Measurements from ENCODE around the gene SMKR1. TPM values are rescaled to one million over a fixed set of nuclear protein-coding genes. Genes with fewer than 3 reads are reported as not detected.
A peak's percentile ranks its signal among the peaks of the same experiment; 100 is the strongest.

SMKR1 gene
- total RNA-seq = 1 to 10 TPM; 1.6 to 2.2 TPM

GRCh38 chr7:129501760-129502707 lies at the start of gene SMKR1:
Gene SMKR1, plus strand, starts transcription at chr7:129502531. Its CDS starts 294 bp downstream, at chr7:129502825.
- H3K27me3 Mint-ChIP-seq = no peaks in the 10 kb centered on the region
- peaks cover 35% of the 10 kb centered on the region for H3K4me1 Mint-ChIP-seq
- CTCF ChIA-PET = interaction anchor here (2.6 kb wide), 1 partner anchor 134 kb away, joined by 11 read pairs; no protein-coding TSS in a partner anchor
- DNase-seq = peak; percentile 94
- no peaks in the 10 kb centered on the region for H3K36me3 Mint-ChIP-seq (ENCODE audit: low read depth)
- peak within 1 kb of the TSS; percentile 75 for H3K4me3 Mint-ChIP-seq
- H3K27ac Mint-ChIP-seq = peak within 1 kb of the TSS; percentile 58
- H3K9me3 Mint-ChIP-seq = no peaks in the 10 kb centered on the region
- POLR2A ChIA-PET = interaction anchor here (0.8 to 1.1 kb wide), 2 partner anchors 68 to 109 kb away, joined by 3 to 6 read pairs; partner anchors contain the start of gene STRIP2

- H3K4me1 Mint-ChIP-seq = no peaks in the 10 kb centered on the region
- POLR2A ChIA-PET = interaction anchor here (1.5 to 2.7 kb wide), 2 partner anchors 9 to 19 kb away, joined by 3 to 5 read pairs; partner anchors contain the start of gene STRIP2
- peaks cover 70% of the 10 kb centered on the region for H3K36me3 Mint-ChIP-seq (ENCODE audit: low read depth)
- H3K27ac Mint-ChIP-seq = no peak overlapping the region
- H3K9me3 Mint-ChIP-seq = peaks cover 10% of the 10 kb centered on the region
- no peak for DNase-seq
- CTCF ChIA-PET = interaction anchor here (1.1 to 1.5 kb wide), 2 partner anchors 12 to 109 kb away, joined by 3 to 4 read pairs; no protein-coding TSS in a partner anchor
- H3K27me3 Mint-ChIP-seq = no peaks in the 10 kb centered on the region
- H3K4me3 Mint-ChIP-seq = no peak overlapping the region
Observed at GRCh38 chr7:129452589-129453231, 49.6 kb upstream of the SMKR1 start.

GRCh38 chr7:129453510-129454248 lies 48.7 kb upstream of the SMKR1 start:
- ChIA-PET POLR2A (interaction anchor here (1.3 to 2.7 kb wide), 3 partner anchors 8 to 20 kb away, joined by 3 to 5 read pairs (median 3); partner anchors contain the start of gene STRIP2), CTCF (interaction anchor here (1.5 kb wide), 1 partner anchor 110 kb away, joined by 4 read pairs; no protein-coding TSS in a partner anchor)
- H3K9me3 Mint-ChIP-seq = peaks cover 5% of the 10 kb centered on the region
- no peak for DNase-seq
- no peak overlapping the region for H3K27ac Mint-ChIP-seq
- H3K36me3 Mint-ChIP-seq (ENCODE audit: low read depth) = peaks cover 69% of the 10 kb centered on the region
- H3K4me3 Mint-ChIP-seq = no peak overlapping the region
- no peaks in the 10 kb centered on the region for H3K4me1 Mint-ChIP-seq
- no peaks in the 10 kb centered on the region for H3K27me3 Mint-ChIP-seq

- no peaks in the 10 kb centered on the region for H3K4me1 Mint-ChIP-seq
- H3K4me3 Mint-ChIP-seq = no peak overlapping the region
- no peak for DNase-seq
- H3K36me3 Mint-ChIP-seq (ENCODE audit: low read depth) = peaks cover 64% of the 10 kb centered on the region
- ChIA-PET CTCF (interaction anchor here (1.5 kb wide), 1 partner anchor 111 kb away, joined by 4 read pairs; no protein-coding TSS in a partner anchor), POLR2A (interaction anchor here (1.3 kb wide), 1 partner anchor 10 kb away, joined by 3 read pairs; no protein-coding TSS in a partner anchor)
- H3K27ac Mint-ChIP-seq = no peak overlapping the region
- H3K27me3 Mint-ChIP-seq = no peaks in the 10 kb centered on the region
- no peaks in the 10 kb centered on the region for H3K9me3 Mint-ChIP-seq
Observed at GRCh38 chr7:129454249-129454551, 48.1 kb upstream of the SMKR1 start.

- Mint-ChIP-seq H3K4me1 (no peaks in the 10 kb centered on the region), H3K4me3 (no peak overlapping the region), H3K27ac (no peak overlapping the region), H3K36me3 (ENCODE audit: low read depth) (peaks cover 47% of the 10 kb centered on the region), H3K9me3 (no peaks in the 10 kb centered on the region), H3K27me3 (no peaks in the 10 kb centered on the region)
- CTCF ChIA-PET = no interaction called here
- POLR2A ChIA-PET = no interaction called here
- no peak for DNase-seq
Observed at GRCh38 chr7:129456421-129456820, 45.9 kb upstream of the SMKR1 start.

GRCh38 chr7:129457101-129457500 lies 45.2 kb upstream of the SMKR1 start:
- no peak for DNase-seq
- no peak overlapping the region for H3K27ac Mint-ChIP-seq
- no peaks in the 10 kb centered on the region for H3K27me3 Mint-ChIP-seq
- H3K4me1 Mint-ChIP-seq = no peaks in the 10 kb centered on the region
- POLR2A ChIA-PET = no interaction called here
- H3K4me3 Mint-ChIP-seq = no peak overlapping the region
- peaks cover 40% of the 10 kb centered on the region for H3K36me3 Mint-ChIP-seq (ENCODE audit: low read depth)
- H3K9me3 Mint-ChIP-seq = no peaks in the 10 kb centered on the region
- CTCF ChIA-PET = no interaction called here

- Mint-ChIP-seq H3K27me3 (no peaks in the 10 kb centered on the region), H3K4me3 (no peak overlapping the region), H3K27ac (no peak overlapping the region), H3K9me3 (no peaks in the 10 kb centered on the region), H3K36me3 (ENCODE audit: low read depth) (peaks cover 35% of the 10 kb centered on the region), H3K4me1 (no peaks in the 10 kb centered on the region)
- CTCF ChIA-PET = no interaction called here
- no peak for DNase-seq
- POLR2A ChIA-PET = no interaction called here
Observed at GRCh38 chr7:129458171-129458570, 44.2 kb upstream of the SMKR1 start.

GRCh38 chr7:129461809-129462208 lies 40.5 kb upstream of the SMKR1 start:
- Mint-ChIP-seq H3K4me3 (no peak overlapping the region), H3K27me3 (no peaks in the 10 kb centered on the region), H3K4me1 (no peaks in the 10 kb centered on the region), H3K36me3 (ENCODE audit: low read depth) (peaks cover 31% of the 10 kb centered on the region), H3K9me3 (no peaks in the 10 kb centered on the region), H3K27ac (no peak overlapping the region)
- DNase-seq = no peak
- CTCF ChIA-PET = interaction anchor here (1.0 to 1.5 kb wide), 4 partner anchors 93 to 147 kb away, joined by 3 to 5 read pairs (median 3); no protein-coding TSS in a partner anchor
- POLR2A ChIA-PET = interaction anchor here (1.3 to 1.6 kb wide), 2 partner anchors 9 to 39 kb away, joined by 3 read pairs; no protein-coding TSS in a partner anchor

GRCh38 chr7:129462420-129462819 lies 39.9 kb upstream of the SMKR1 start:
- POLR2A ChIA-PET = interaction anchor here (1.3 kb wide), 1 partner anchor 10 kb away, joined by 3 read pairs; no protein-coding TSS in a partner anchor

GRCh38 chr7:129464194-129464593 lies 38.1 kb upstream of the SMKR1 start:
- Mint-ChIP-seq H3K9me3 (no peaks in the 10 kb centered on the region), H3K36me3 (ENCODE audit: low read depth) (peaks cover 30% of the 10 kb centered on the region), H3K27ac (no peak overlapping the region), H3K4me3 (no peak overlapping the region), H3K27me3 (no peaks in the 10 kb centered on the region), H3K4me1 (peaks cover 8% of the 10 kb centered on the region)
- ChIA-PET CTCF (interaction anchor here (0.6 to 3.0 kb wide), 5 partner anchors 9 to 911 kb away, joined by 3 to 11 read pairs (median 3); no protein-coding TSS in a partner anchor), POLR2A (interaction anchor here (0.9 kb wide), 1 partner anchor 10 kb away, joined by 3 read pairs; no protein-coding TSS in a partner anchor)
- DNase-seq = no peak

More at GRCh38 chr7:129462420-129462819, 39.9 kb upstream of the SMKR1 start:
- Mint-ChIP-seq H3K36me3 (ENCODE audit: low read depth) (peaks cover 35% of the 10 kb centered on the region), H3K27ac (no peak overlapping the region), H3K9me3 (no peaks in the 10 kb centered on the region), H3K4me3 (no peak overlapping the region), H3K27me3 (no peaks in the 10 kb centered on the region), H3K4me1 (no peaks in the 10 kb centered on the region)
- no peak for DNase-seq
- CTCF ChIA-PET = no interaction called here

- DNase-seq = no peak
- ChIA-PET CTCF (interaction anchor here (1.2 to 3.0 kb wide), 4 partner anchors 8 to 97 kb away, joined by 3 to 11 read pairs (median 4); no protein-coding TSS in a partner anchor), POLR2A (interaction anchor here (1.2 kb wide), 1 partner anchor 98 kb away, joined by 3 read pairs; no protein-coding TSS in a partner anchor)
- peaks cover 8% of the 10 kb centered on the region for H3K4me1 Mint-ChIP-seq
- H3K27me3 Mint-ChIP-seq = no peaks in the 10 kb centered on the region
- H3K36me3 Mint-ChIP-seq (ENCODE audit: low read depth) = peaks cover 31% of the 10 kb centered on the region
- H3K9me3 Mint-ChIP-seq = no peaks in the 10 kb centered on the region
- H3K27ac Mint-ChIP-seq = no peak overlapping the region
- H3K4me3 Mint-ChIP-seq = no peak overlapping the region
Observed at GRCh38 chr7:129465080-129465479, 37.3 kb upstream of the SMKR1 start.

GRCh38 chr7:129466796-129467195 lies 35.5 kb upstream of the SMKR1 start:
- Mint-ChIP-seq H3K36me3 (ENCODE audit: low read depth) (peaks cover 31% of the 10 kb centered on the region), H3K27ac (no peak overlapping the region), H3K4me1 (peaks cover 12% of the 10 kb centered on the region), H3K4me3 (no peak overlapping the region), H3K9me3 (no peaks in the 10 kb centered on the region), H3K27me3 (no peaks in the 10 kb centered on the region)
- ChIA-PET POLR2A (no interaction called here), CTCF (interaction anchor here (8.6 kb wide), 1 partner anchor 98 kb away, joined by 142 read pairs; no protein-coding TSS in a partner anchor)
- no peak for DNase-seq

Data from activated CD4-positive, alpha-beta memory T cell treated with anti-CD3 and anti-CD28 coated beads, Interleukin-2, amount 10 ng/mL, durations not matched to agents 7 days and 5 days (primary cell).